GM12878 (cell line): ENCODE data around the gene STK38. TPM values are rescaled to one million over a fixed set of nuclear protein-coding genes. Genes with fewer than 3 reads are reported as not detected.
"Not testable (repeated sequence)": the region's sequence is repeated elsewhere in the genome, so short reads cannot be mapped to it uniquely, and the experiment has no call there.

Experiments
- ATAC-seq: fragments of 200-7000 bp; cut with Tn5 transposase; 3 replicates; pipeline ENCODE4 v1.9.1; 2020; ENCODE audit warnings: mild to moderate bottlenecking, moderate library complexity
- BruUV-seq: library from RNA; stranded (reverse); fragments of 400-500 nt; replicated peaks from 2 replicates; lab custom pipeline; 2021; lab: Mats Ljungman, UMichigan
- CTCF ChIA-PET: fragments of 300-600 bp; sonication (Branson Sonifier 250); formaldehyde crosslinking; extraction: SDS; loops from one replicate; lab custom pipeline; 2021; ENCODE audit warnings: inconsistent platforms; lab: Yijun Ruan, JAX
- POLR2A ChIA-PET: fragments of 350-600 bp; formaldehyde crosslinking; extraction: SDS; loops from one replicate; lab custom pipeline; 2021; ENCODE audit warnings: inconsistent platforms; lab: Charles Lee
- RAD21 ChIA-PET: fragments of 300-600 bp; sonication (Branson Sonifier 250); formaldehyde crosslinking; loops from one replicate; lab custom pipeline; 2023; ENCODE audit warnings: antibody characterized with exemption; ENCODE audit not compliant: unreplicated experiment; lab: Charles Lee
- SMC1A ChIA-PET: fragments of 300-600 bp; sonication (Branson Sonifier 250); formaldehyde crosslinking; loops from one replicate; lab custom pipeline; 2023; ENCODE audit not compliant: unreplicated experiment, uncharacterized antibody; lab: Charles Lee
- DNase-seq: peaks from one replicate; pipeline ENCODE4 v3.0.0-alpha.2; 2011; ENCODE audit warnings: low read depth, low spot score
- FAIRE-seq: peaks from 3 replicates; lab custom pipeline; 2011; peaks lifted over from hg19 to GRCh38; lab: Jason Lieb, UNC
- H2AFZ ChIP-seq: 2 replicates; pipeline ENCODE4 v1.6.0; 2011; ENCODE audit warnings: low read depth, low read length, control low read depth; ENCODE audit not compliant: control insufficient read depth
- H3K27ac ChIP-seq: 2 replicates; pipeline ENCODE4 v1.5.1; 2011; ENCODE audit warnings: control low read depth; ENCODE audit not compliant: control insufficient read depth, insufficient read depth
- H3K27me3 ChIP-seq, 2 experiments: replicated peaks in 1 of 2; 2 replicates each; pipeline versions ENCODE4 v1.6.0 to v1.6.1; 2011; ENCODE audit warnings: low read length in 1 of 2; ENCODE audit not compliant: control insufficient read depth in 2 of 2, insufficient read depth in 2 of 2
- H3K36me3 ChIP-seq, 2 experiments: 2 replicates each; pipeline ENCODE4 v1.5.1; 2011; ENCODE audit warnings: low read length in 1 of 2; ENCODE audit not compliant: control insufficient read depth in 2 of 2, insufficient read depth in 2 of 2
- H3K4me1 ChIP-seq: 2 replicates; pipeline ENCODE4 v1.6.1; 2011; ENCODE audit warnings: mild to moderate bottlenecking, low read length, moderate library complexity, mixed read lengths; ENCODE audit not compliant: control insufficient read depth, insufficient read depth
- H3K4me2 ChIP-seq: 2 replicates; pipeline ENCODE4 v1.6.0; 2011; ENCODE audit warnings: control low read depth; ENCODE audit not compliant: control insufficient read depth, insufficient read depth
- H3K4me3 ChIP-seq: fragments of 200-600 bp; sonication (generic); 2 replicates; pipeline ENCODE4 v1.5.1; 2016
- H3K79me2 ChIP-seq: 2 replicates; pipeline ENCODE4 v1.6.0; 2011; ENCODE audit warnings: low read length; ENCODE audit not compliant: control insufficient read depth, insufficient read depth
- H3K9ac ChIP-seq: 2 replicates; pipeline ENCODE4 v1.8.0; 2011; ENCODE audit warnings: low read length, control low read depth, mixed read lengths; ENCODE audit not compliant: control insufficient read depth, insufficient read depth
- H3K9me3 ChIP-seq: replicated peaks from 3 replicates; pipeline ENCODE4 v1.5.1; 2011; ENCODE audit warnings: mild to moderate bottlenecking, low read length; ENCODE audit not compliant: control insufficient read depth, insufficient read depth
- H4K20me1 ChIP-seq: 2 replicates; pipeline ENCODE4 v1.6.0; 2011; ENCODE audit not compliant: control insufficient read depth, insufficient read depth
- BMI1 ChIP-seq: fragments of 450-650 bp; IDR thresholded peaks from 2 replicates; pipeline ENCODE4 v1.6.1; 2016; ENCODE audit warnings: mild to moderate bottlenecking, moderate library complexity, borderline replicate concordance
- KAT2A ChIP-seq: conservative IDR thresholded peaks from 2 replicates; pipeline ENCODE4 v1.6.1; 2011; ENCODE audit warnings: low read depth, low read length; ENCODE audit not compliant: control insufficient read depth
- MTA2 ChIP-seq: fragments of 450-650 bp; IDR thresholded peaks from 2 replicates; pipeline ENCODE4 v1.6.1; 2016; ENCODE audit warnings: low read depth, mild to moderate bottlenecking, moderate library complexity
- PAX5 ChIP-seq: IDR thresholded peaks from 2 replicates; pipeline ENCODE4 v1.6.1; 2011; ENCODE audit warnings: low read depth, low read length, borderline replicate concordance
- RBBP5 ChIP-seq: fragments of 200-600 bp; sonication (generic); conservative IDR thresholded peaks from 2 replicates; pipeline ENCODE4 v1.6.1; 2016
- SPI1 ChIP-seq: IDR thresholded peaks from 2 replicates; pipeline ENCODE4 v1.6.1; 2011; ENCODE audit warnings: low read depth, mild to moderate bottlenecking, low read length, moderate library complexity, borderline replicate concordance; ENCODE audit not compliant: insufficient read depth
- WGBS: methylation state at CpG from one replicate; pipeline ENCODE4 v1.1.6; 2016; ENCODE audit warnings: low lambda C conversion rate; ENCODE audit not compliant: insufficient replicate concordance, insufficient coverage; ENCODE audit errors: missing lambda C conversion rate; 5-methylcytosine and 5-hydroxymethylcytosine counted together
- in situ Hi-C: fragments of 300-500 bp; cut with MboI; formaldehyde crosslinking; loops from 9 replicates; pipeline ENCODE4 v1.14.3; 2018; ENCODE audit warnings: mixed read lengths
- intact Hi-C: fragments of 100-400 bp; cut with micrococcal nuclease; formaldehyde crosslinking; loops from one replicate; pipeline ENCODE4 v1.14.2; 2022; ENCODE audit not compliant: unreplicated experiment
- polyA plus RNA-seq, 11 experiments: library from polyadenylated mRNA; depleted of rRNA in 4 of 11; unstranded in 6 of 11; stranded (reverse) in 5 of 11; fragments of >200 nt; fragmentation: Nextera tagmentation in 4 of 11; fragmentation: Illumina TruSeq in 1 of 11; extraction: Ambion mirVana in 4 of 11; extraction: Trizol in 1 of 11; gene quantifications; 1 replicate in 1 of 11; 2 replicates in 10 of 11; pipeline versions ENCODE4 v1.2.1 to v1.2.3, GENCODE V29; 2011 to 2016; ENCODE audit warnings: inconsistent platforms in 2 of 11, missing spikeins in 2 of 11, low read depth in 1 of 11
- total RNA-seq, 4 experiments: library from RNA; depleted of rRNA in 3 of 4; stranded (reverse); fragments of >200 nt in 3 of 4; fragmentation: Illumina TruSeq in 1 of 4; extraction: Trizol in 1 of 4; gene quantifications; 2 replicates each; pipeline versions ENCODE4 v1.2.1 to v1.2.3, GENCODE V29; 2013 to 2021
- TF ChIP-seq, protein P1 (sequence below): fragments of 450-650 bp; IDR thresholded peaks from 2 replicates; pipeline ENCODE4 v1.6.1; 2017; ENCODE audit warnings: mild to moderate bottlenecking, low read depth, inconsistent platforms; ENCODE audit not compliant: poor library complexity, severe bottlenecking

Gene STK38
- total and polyA plus RNA-seq, 10 of the 15 experiments (the other 5 are each of a cell fraction or from before 2014, with no cell fraction given): 4.1 to 18.7 (median 13.6) TPM

DNA sequence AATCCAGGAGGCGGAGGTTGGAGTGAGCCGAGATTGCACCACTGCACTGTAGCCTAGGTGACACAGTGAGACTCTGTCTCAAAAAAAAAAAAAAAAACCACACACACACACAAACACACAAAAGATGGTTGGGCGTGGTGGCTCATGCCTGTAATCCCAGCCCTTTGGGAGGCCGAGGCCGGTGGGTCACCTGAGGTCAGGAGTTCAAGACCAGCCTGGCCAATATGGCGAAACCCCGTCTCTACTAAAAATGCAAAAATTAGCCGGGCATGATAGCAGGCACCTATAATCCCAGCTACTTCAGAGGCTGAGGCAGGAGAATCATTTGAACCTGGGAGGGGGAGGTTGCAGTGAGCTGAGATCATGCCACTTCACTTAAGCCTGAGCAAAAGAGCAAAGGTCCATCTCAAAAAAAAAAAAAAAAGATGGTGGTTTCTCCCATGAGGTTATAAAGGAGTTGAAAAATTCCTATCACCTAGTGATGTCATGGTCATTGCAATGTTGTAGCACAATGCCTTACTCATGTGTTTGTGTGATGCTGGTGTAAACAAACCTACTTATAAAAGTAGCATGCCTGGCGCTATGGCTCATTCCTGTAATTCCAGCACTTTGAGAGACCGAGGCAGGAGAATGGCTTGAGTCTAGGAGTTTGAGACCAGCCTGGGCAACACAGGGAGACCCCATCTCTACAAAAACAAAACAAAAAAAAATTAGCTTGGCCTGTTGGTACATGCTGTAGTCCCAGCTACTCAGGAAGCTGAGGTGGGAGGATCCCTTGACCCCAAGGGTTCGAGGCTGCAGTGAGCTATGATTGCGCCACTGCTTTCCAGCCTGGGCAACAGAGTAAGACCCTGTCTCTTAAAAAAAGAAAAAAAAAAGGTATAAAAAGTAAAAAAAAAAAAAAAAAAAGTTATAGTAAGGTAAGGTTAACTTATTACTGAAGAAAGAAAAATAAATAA lies 25.4 kb upstream of the STK38 start:
- H3K9me3 ChIP-seq, H3K4me2 ChIP-seq, H3K9ac ChIP-seq, FAIRE-seq, H3K4me3 ChIP-seq, CTCF ChIA-PET, H2AFZ ChIP-seq, H3K27me3 ChIP-seq, BruUV-seq, H3K27ac ChIP-seq, ATAC-seq, H3K79me2 ChIP-seq, DNase-seq, intact Hi-C loops, H4K20me1 ChIP-seq, in situ Hi-C loops, H3K4me1 ChIP-seq, SMC1A ChIA-PET, H3K36me3 ChIP-seq: not testable (repeated sequence)
- ChIA-PET POLR2A (interaction anchor here (0.6 kb wide), 1 partner anchor 46 kb away, joined by 3 read pairs; no protein-coding TSS in a partner anchor), RAD21 (interaction anchor here (0.7 kb wide), 1 partner anchor 126 kb away, joined by 3 read pairs; no protein-coding TSS in a partner anchor)
- WGBS: 85% methylated on average over 12 of the region's 12 CpGs

DNA sequence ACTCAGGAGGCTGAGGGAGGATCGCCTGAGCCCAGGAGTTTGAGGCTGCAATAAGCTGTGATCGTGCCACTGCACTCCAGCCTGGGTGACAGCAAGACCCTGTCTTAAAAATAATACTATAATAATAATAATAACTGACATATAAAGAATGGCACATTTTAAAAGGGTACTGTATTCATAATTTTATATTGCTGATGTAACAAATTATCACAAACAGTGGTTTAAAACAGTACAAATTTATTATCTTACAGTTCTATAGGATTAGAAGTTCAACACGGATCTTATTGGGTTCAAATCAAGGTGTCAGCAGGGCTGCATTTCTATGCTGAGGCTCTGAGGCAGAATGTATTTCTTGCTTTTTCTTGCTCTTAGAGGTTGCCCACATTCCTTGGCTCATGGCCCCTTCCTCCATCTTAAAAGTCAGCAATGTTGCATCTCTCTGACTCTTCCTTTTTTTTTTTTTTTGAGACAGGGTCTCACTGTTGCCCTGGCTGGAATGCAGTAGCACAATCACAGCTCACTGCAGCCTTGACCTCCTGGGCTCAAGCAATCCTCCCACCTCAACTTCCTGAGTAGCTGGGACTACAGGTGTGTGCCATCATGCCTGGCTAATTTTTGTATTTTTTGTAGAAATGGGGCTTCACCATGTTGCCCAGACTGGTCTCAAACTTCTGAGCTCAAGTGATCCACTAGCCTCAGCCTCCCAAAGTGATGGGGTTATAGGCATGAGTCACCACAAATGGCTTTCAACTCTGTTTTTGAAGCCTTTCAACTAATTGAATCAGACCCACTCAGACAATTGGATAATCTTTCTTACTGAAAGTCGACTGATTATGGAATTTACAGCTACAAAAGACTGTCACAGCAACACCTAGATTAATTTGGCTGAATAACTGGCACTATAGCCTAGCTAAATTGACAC lies 24.1 kb upstream of the STK38 start:
- Histone ChIP-seq H2AFZ (no peak overlapping the region), H3K36me3 (no peaks in the 10 kb centered on the region), H3K4me3 (no peak overlapping the region), H3K4me2 (no peak overlapping the region), H3K9ac (no peak overlapping the region), H3K27ac (no peak overlapping the region), H3K4me1 (no peaks in the 10 kb centered on the region), H3K9me3 (no peaks in the 10 kb centered on the region), H3K27me3 (no peaks in the 10 kb centered on the region), H4K20me1 (no peaks in the 10 kb centered on the region), H3K79me2 (no peaks in the 10 kb centered on the region)
- RAD21 ChIA-PET: interaction anchor here (2.0 kb wide), 1 partner anchor 8 kb away, joined by 7 read pairs; no protein-coding TSS in a partner anchor
- intact Hi-C loops: no loop called here
- no peak for DNase-seq
- SMC1A ChIA-PET: interaction anchor here (0.6 to 1.9 kb wide), 3 partner anchors 11 kb away, joined by 3 to 6 read pairs (median 3); no protein-coding TSS in a partner anchor
- WGBS: 75% methylated on average over 4 of the region's 4 CpGs
- CTCF ChIA-PET: no interaction called here
- no peak for FAIRE-seq
- in situ Hi-C loops: no loop called here
- BruUV-seq: no TSS peak
- TF ChIP-seq BMI1 (no peak), RBBP5 (no peak), PAX5 (no peak), SPI1 (no peak), KAT2A (no peak), MTA2 (no peak)
- TF ChIP-seq, protein P1, sequence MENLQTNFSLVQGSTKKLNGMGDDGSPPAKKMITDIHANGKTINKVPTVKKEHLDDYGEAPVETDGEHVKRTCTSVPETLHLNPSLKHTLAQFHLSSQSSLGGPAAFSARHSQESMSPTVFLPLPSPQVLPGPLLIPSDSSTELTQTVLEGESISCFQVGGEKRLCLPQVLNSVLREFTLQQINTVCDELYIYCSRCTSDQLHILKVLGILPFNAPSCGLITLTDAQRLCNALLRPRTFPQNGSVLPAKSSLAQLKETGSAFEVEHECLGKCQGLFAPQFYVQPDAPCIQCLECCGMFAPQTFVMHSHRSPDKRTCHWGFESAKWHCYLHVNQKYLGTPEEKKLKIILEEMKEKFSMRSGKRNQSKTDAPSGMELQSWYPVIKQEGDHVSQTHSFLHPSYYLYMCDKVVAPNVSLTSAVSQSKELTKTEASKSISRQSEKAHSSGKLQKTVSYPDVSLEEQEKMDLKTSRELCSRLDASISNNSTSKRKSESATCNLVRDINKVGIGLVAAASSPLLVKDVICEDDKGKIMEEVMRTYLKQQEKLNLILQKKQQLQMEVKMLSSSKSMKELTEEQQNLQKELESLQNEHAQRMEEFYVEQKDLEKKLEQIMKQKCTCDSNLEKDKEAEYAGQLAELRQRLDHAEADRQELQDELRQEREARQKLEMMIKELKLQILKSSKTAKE: no peak
- ATAC-seq: no peak
- POLR2A ChIA-PET: interaction anchor here (0.7 kb wide), 1 partner anchor 369 kb away, joined by 5 read pairs; no protein-coding TSS in a partner anchor
